Mononuclear cell (primary cell): ENCODE data around the gene TMEM147. TPM values are rescaled to one million over a fixed set of nuclear protein-coding genes. Genes with fewer than 3 reads are reported as not detected.

ENCODE experiments used
- H3K27me3 ChIP-seq: 2 replicates; pipeline ENCODE4 v1.6.0; 2011; ENCODE audit warnings: low read length, control low read depth; ENCODE audit not compliant: insufficient read depth
- H3K4me1 ChIP-seq: 2 replicates; pipeline ENCODE4 v1.5.1; 2011; ENCODE audit warnings: mild to moderate bottlenecking, low read length, control low read depth; ENCODE audit not compliant: insufficient read depth
- H3K4me3 ChIP-seq: 2 replicates; pipeline ENCODE4 v1.5.1; 2011; ENCODE audit warnings: mild to moderate bottlenecking, low read length, moderate library complexity
- H3K9me3 ChIP-seq: 2 replicates; pipeline ENCODE4 v1.5.1; 2011; ENCODE audit warnings: low read depth, mild to moderate bottlenecking, control low read depth, low read length
- total RNA-seq: library from RNA; depleted of rRNA; stranded (reverse); fragments of >200 nt; gene quantifications from one replicate; pipeline ENCODE4 v1.2.3, GENCODE V29; 2012

Gene TMEM147
- total RNA-seq, 1 donor, result 25.9 TPM

DNA sequence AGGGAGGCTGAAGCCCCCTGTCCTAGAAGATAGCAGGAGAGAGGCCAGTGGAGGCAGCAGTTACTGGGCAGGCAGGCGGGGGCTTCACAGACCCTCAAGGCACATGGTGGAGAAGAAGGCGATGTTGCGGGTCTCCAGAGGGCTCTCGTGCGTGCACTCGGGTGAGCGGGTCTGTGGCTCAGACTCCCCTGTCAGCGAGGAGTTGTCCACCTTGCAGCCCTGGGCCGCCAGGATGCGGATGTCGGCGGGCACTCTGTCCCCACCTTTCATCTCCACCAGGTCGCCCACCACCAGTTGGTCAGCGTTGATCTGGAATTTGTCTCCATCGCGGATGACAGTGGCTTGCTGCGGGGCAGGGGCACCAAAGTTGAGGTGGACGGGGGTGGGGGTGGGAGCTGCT, 14.8 kb downstream of the TMEM147 start:
- peaks cover 16% of the 10 kb centered on the region for H3K27me3 ChIP-seq
- peaks cover 12% of the 10 kb centered on the region for H3K4me1 ChIP-seq
- no peaks in the 10 kb centered on the region for H3K9me3 ChIP-seq
- H3K4me3 ChIP-seq, result no peak overlapping the region

DNA sequence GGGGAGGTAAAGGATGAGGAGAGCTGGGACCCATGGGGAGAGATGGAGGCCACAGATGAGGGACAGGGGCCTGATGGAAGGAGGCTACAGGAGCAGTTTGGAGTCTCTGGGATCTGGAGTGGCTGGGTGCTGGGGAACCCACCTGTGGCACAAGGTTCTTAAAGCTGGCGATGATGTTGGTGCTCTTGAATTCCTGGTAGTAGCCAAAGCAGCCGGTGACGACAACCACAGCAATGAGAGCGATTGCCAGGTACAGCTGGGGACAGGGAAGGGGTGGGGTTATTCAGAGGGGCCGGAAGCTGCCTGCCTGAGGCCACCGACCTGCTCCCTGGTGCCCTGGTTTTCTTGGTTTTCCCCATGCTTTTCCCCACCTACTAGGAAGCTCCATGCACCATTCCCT, 15.3 kb downstream of the TMEM147 start:
- Histone ChIP-seq H3K4me3 (no peak overlapping the region), H3K9me3 (no peaks in the 10 kb centered on the region), H3K27me3 (peaks cover 16% of the 10 kb centered on the region), H3K4me1 (peaks cover 12% of the 10 kb centered on the region)

DNA sequence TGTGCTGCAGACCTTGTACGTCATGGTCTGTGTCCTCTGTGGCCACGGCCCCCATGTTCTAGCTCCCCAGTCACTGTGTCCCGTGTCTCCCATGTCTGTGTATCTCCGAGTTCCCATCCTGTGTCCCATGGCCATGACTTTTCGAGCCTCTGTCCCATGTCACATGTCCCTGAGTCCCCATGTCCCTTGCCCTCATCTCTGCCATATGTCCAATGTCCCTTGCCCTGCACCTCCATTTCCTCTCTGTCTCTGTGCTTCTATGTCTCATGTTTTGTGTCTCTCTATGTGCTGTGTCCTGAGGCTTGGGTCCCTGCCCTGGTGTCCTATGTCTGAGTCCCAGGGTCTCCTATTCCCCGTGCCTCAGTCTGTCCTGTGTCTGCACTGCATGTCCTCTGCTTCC, 16.0 kb downstream of the TMEM147 start:
- no peak overlapping the region for H3K4me3 ChIP-seq
- peaks cover 12% of the 10 kb centered on the region for H3K4me1 ChIP-seq
- H3K27me3 ChIP-seq, result peaks cover 16% of the 10 kb centered on the region
- no peaks in the 10 kb centered on the region for H3K9me3 ChIP-seq

DNA sequence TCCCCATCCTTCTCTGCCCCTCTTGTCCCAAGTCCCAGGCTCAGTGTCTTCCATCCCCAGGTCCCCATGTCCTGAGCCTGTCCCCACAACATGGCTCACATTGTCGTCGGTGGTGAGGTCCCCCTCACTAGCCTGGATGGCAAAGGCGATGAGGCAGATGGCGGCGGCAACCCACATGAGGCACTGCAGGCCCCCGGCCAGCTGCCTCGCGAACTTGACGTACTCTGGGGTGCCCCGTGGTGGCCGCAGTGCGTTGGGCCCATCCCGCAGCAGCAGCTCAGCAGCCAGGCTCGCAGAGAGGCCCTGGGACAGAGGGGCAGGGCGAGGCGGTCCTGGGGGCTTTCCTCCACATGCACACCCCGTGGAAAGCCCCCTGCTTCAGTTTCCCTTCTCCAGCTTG, 16.9 kb downstream of the TMEM147 start:
- no peak overlapping the region for H3K4me3 ChIP-seq
- H3K4me1 ChIP-seq, result peaks cover 12% of the 10 kb centered on the region
- peaks cover 16% of the 10 kb centered on the region for H3K27me3 ChIP-seq
- no peaks in the 10 kb centered on the region for H3K9me3 ChIP-seq

DNA sequence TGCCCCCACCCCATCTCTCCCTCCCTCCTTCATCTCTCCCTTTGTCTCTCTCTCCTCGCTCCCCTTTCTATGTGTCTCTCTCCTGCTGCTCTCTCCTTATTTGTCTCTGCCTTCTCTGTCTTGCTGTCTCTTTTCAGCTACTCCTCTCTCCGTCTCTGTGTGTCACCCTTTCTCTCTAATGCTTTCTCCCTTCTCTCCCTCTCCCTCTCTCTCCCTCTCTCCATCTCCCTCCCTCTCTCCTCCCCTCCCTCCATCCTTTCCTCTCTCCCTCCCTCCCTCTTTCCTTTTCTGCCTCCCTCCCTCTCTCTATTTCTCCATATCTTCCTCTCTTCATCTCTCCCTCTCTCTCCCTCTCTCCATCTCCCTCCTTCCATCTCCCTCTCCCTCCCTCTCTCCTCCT, 17.4 kb downstream of the TMEM147 start:
- Histone ChIP-seq H3K4me1 (peaks cover 12% of the 10 kb centered on the region), H3K9me3 (no peaks in the 10 kb centered on the region), H3K27me3 (peaks cover 14% of the 10 kb centered on the region), H3K4me3 (no peak overlapping the region)

DNA sequence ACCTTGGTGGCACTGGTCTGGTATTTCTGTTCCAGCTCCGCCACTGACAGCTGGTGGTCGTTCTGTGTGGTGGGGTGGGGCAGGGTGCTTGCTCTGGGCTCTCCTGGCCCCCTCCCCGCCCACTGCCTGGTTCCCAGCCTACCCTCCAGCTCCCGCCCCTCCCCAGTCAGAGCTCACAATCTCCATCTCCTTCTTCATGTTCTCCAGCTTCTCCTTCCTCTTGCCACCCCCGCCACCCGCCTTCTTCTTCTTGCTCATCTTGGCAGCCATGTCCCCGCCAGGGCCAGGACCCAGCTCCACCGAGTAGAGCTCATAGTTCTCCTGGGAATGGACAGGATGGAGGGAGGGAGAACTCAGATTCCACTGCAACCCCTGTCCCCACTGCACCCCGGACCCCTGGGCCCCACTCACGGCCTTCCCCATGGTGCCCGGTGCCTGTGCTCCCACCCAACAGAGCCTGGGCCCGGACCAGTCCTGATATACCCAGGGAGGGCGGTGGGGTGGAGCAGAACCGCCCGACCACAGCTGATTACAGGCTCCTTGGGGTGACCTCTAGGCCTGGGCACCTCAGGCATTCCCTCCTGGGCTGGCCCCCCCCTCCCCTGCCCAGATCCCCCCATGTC, 17.9 kb downstream of the TMEM147 start, which contains the start of gene ATP4A:
ATP4A (minus strand) TSS at position 452 of the 623 bp plus-strand sequence; CDS start at position 423, 29 bp downstream.
- Histone ChIP-seq H3K4me1 (peaks cover 8% of the 10 kb centered on the region), H3K9me3 (no peaks in the 10 kb centered on the region), H3K4me3 (no peak within 1 kb of the TSS), H3K27me3 (peaks cover 12% of the 10 kb centered on the region)

DNA sequence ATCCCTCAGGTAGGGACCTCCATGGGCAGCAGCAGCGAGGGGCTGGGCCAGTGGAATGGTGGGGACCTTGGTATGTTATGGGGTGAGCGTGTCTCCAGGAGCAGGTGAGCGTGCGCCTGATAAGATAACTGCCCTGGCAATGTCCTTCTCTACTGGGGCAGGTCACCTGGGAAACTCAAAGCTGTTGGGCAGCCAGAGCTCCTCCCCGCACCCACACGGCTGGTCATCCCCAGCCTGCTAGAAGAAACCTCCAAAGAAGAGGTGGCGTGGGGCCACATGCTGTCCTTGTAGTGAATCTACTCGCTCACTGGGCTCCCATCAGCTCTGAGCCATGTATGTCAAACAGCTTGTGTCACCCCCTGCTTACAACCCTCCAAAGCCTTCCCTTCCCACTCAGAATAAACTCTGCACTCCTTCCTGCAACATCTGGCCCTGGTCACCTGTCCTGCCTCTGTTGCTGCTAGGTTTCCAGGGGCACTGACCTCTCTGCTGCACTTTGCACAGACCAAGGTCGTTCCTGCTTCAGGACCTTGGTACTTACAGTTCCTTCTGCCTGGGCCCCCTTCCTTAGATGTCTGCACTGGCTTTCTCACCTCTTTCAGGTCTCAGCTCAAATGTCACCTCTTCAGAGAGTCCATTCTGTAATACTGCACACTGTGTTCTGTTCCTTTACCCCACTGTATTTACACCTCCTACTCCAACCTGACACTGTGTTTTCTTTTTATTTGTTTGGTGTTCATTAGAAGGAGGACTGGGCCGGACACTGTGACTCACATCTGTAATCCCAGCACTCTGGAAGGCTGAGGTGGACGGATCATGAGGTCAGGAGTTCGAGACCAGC, 19.8 kb downstream of the TMEM147 start:
- H3K27me3 ChIP-seq, result no peaks in the 10 kb centered on the region
- H3K4me3 ChIP-seq, result no peak overlapping the region
- H3K4me1 ChIP-seq, result no peaks in the 10 kb centered on the region
- no peaks in the 10 kb centered on the region for H3K9me3 ChIP-seq

DNA sequence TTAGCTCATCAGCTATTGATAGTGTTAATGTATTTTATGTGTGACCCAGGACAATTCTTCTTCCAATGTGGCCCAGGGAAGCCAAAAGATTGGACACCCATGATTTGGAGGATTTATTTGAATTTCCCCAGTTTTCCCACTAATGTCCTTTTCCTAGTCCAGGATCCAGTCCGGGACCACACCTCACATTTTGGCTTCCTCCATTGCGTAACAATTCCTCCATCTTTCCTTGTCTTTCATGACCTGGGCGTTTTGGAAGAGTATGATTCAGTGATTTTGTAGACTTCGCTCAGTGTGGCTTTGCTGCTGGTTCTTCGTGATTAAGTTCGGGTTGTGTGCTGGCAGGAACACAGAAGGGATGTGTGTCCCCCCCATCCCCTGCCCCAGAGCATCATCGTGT, 21.3 kb downstream of the TMEM147 start:
- H3K27me3 ChIP-seq, result no peaks in the 10 kb centered on the region
- H3K4me1 ChIP-seq, result no peaks in the 10 kb centered on the region
- no peak overlapping the region for H3K4me3 ChIP-seq
- H3K9me3 ChIP-seq, result no peaks in the 10 kb centered on the region

DNA sequence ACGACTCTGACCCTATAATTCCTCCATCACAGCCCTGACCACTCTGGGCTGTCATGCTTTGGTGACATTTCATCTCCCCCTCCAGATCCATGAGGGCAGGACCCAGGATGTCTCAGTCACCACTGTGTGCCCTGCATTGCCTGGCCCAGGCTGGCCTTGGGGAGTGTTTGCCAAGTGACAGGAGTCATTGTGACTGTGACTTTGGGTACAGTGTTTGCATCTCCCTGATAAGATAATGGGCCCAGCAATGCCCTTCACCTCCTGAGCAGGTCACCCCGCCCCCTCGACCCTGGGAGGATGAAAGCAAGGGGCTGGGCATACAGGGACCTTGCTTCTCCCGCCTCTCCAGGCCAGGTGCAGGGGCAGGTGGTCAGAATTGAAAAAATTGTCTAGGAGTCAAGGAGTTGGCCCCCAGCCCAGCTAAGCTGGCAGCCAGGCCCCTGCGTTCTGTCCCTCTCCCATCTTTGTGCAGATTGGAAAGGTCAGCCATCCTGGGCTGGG, 23.9 kb downstream of the TMEM147 start:
- H3K27me3 ChIP-seq, result no peaks in the 10 kb centered on the region
- no peak overlapping the region for H3K4me3 ChIP-seq
- H3K4me1 ChIP-seq, result no peaks in the 10 kb centered on the region

DNA sequence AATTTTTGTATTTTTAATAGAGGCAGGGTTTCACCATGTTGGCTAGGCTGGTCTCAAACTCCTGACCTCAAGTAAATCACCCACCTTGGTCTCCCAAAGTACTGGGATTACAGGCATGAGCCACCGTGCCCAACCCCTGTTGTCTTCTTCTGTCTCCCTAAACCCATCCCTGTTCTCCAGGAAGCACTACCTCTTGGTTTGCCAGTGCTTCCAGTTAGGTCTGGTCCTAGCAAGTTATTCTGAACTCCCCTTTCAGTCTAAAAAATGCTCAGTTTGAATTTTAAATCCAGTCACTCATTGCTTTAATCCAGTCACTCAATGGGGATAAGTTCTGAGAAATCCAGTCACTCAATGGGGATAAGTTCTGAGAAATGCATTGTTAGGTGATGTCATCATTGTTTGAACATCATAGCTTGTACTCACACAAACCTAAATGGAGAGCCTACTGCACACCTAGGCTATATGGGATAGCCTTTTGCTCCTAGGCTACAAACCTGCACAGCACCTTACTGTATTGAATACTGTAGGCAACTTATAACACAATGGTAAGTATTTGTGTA, 26.1 kb downstream of the TMEM147 start:
- peaks cover 12% of the 10 kb centered on the region for H3K9me3 ChIP-seq
- H3K27me3 ChIP-seq, result no peaks in the 10 kb centered on the region
- no peaks in the 10 kb centered on the region for H3K4me1 ChIP-seq

More for the DNA sequence above, 23.9 kb downstream of the TMEM147 start:
- no peaks in the 10 kb centered on the region for H3K9me3 ChIP-seq

DNA sequence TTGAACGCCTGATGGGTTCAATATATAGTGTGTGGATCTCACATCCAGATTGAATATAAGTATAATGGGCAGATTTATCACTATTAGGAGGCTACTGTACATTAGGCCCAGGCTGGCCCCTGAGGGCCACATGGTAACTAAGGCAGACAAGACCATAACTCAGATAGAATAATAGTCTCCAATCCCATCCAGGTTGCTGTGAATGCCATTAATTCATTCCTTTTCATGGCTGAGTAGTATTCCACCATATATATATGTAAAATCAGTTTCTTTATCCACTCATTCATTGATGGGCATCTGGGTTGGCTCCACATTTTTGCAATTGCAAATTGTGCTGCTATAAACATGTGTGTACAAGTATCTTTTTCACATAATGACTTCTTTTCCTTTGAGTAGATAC, 32.5 kb downstream of the TMEM147 start:
- H3K4me3 ChIP-seq, result no peak overlapping the region
- H3K9me3 ChIP-seq, result peaks cover 13% of the 10 kb centered on the region
- H3K27me3 ChIP-seq, result no peaks in the 10 kb centered on the region
- no peaks in the 10 kb centered on the region for H3K4me1 ChIP-seq

More for the DNA sequence above, 26.1 kb downstream of the TMEM147 start:
- H3K4me3 ChIP-seq, result no peak overlapping the region

DNA sequence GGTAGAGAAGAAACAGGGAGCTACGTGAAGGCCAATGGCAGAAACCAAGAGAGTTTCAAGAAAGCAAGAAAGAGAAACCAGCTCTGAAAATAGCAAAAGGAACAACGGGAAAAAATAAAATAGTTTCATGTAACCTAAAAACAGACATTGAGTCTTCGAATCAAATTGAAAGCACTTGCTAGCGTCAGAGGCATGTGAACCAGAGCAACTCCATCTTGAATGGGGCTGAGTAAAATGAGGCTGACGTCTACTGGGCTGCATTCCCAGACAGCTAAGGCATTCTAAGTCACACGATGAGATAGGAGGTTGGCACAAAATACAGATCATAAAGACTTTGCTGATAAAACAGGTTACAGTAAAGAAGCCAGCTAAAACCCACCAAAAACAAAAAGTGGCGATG, 33.3 kb downstream of the TMEM147 start:
- Histone ChIP-seq H3K4me3 (no peak overlapping the region), H3K27me3 (no peaks in the 10 kb centered on the region), H3K9me3 (peaks cover 13% of the 10 kb centered on the region), H3K4me1 (no peaks in the 10 kb centered on the region)

DNA sequence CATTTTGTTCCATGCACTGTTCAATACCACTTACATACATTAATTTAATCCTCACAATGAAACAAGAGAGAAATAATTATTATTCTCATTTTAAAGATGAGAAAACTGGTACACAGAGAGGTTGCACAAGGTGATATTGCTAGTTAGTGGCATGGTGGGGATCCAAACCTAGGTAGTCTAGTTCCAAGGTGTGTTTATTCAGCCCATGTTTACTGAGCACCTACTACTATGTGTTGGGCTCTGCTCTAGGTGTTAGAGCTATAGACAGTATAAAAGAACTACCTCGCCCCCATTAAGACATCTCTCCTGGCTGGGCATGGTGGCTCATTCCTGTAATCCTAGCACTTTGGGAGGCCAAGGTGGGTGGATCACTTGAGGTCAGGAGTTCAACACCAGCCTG, 37.3 kb downstream of the TMEM147 start:
- Histone ChIP-seq H3K4me1 (no peaks in the 10 kb centered on the region), H3K9me3 (no peaks in the 10 kb centered on the region), H3K4me3 (no peak overlapping the region), H3K27me3 (no peaks in the 10 kb centered on the region)

DNA sequence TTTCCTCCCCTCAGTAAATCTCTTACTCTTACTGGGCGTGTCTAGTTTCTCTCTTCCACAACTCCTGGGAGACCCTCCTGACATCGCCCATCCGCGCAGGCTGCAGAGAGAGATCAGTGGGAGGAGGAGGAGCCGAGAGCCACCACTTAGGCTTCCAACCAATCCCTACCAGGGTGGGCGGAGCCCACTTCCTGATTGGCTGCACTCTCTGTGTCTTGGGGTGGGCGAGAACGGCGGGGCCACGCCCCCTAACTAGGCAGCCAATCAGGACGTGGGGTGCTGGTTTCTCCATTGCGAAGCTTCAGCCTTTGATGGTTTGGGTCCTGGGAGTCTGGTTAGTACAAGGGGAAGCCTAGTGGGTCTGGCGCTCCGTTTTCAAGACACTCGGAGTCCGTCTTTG, 40.4 kb downstream of the TMEM147 start, which contains the start of gene PMIS2:
PMIS2 (plus strand) TSS at position 326 of the 400 bp plus-strand sequence. CDS start 87 bp downstream, outside the sequence.
- no peak within 1 kb of the TSS for H3K4me3 ChIP-seq
- no peaks in the 10 kb centered on the region for H3K4me1 ChIP-seq
- H3K27me3 ChIP-seq, result no peaks in the 10 kb centered on the region
- H3K9me3 ChIP-seq, result no peaks in the 10 kb centered on the region

DNA sequence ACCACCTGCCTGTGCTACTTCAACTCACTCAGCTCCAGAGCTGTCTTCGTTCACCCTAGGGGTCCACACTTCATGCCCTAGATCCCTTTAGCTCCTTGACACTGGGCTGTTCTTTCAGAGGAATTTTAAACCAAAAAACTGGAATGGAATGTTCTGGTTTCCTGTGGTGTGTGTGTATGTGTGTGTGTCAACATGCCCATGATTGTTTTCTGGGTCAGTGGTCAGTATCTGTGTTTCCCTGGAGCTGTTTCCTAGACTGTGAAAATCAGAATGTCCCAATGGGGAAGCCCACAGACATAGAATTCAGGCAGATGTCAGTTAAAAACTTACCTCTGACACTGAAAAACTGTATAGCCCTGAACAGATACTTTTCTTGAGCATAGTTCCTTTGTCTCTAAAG, 41.9 kb downstream of the TMEM147 start:
- Histone ChIP-seq H3K4me3 (no peak overlapping the region), H3K4me1 (no peaks in the 10 kb centered on the region), H3K9me3 (no peaks in the 10 kb centered on the region), H3K27me3 (no peaks in the 10 kb centered on the region)
